Osteocyte (in vitro differentiated cells): Measurements from ENCODE around the gene TBC1D19. TPM values are rescaled to one million over a fixed set of nuclear protein-coding genes. Genes with fewer than 3 reads are reported as not detected.

ENCODE experiments used
- DNase-seq: peaks from one replicate; pipeline ENCODE4 v3.0.0; 2021; ENCODE audit warnings: mixed read lengths; ENCODE audit not compliant: unreplicated experiment; ENCODE audit errors: extremely low spot score
- H3K27ac Mint-ChIP-seq: one replicate; pipeline ENCODE4 v1.8.0; 2021; ENCODE audit warnings: mild to moderate bottlenecking, mixed read lengths; ENCODE audit not compliant: unreplicated experiment
- H3K27me3 Mint-ChIP-seq: one replicate; pipeline ENCODE4 v1.8.0; 2021; ENCODE audit warnings: mixed read lengths; ENCODE audit not compliant: unreplicated experiment
- H3K36me3 Mint-ChIP-seq: one replicate; pipeline ENCODE4 v1.8.0; 2021; ENCODE audit warnings: mixed read lengths; ENCODE audit not compliant: unreplicated experiment
- H3K4me1 Mint-ChIP-seq: one replicate; pipeline ENCODE4 v1.8.0; 2021; ENCODE audit warnings: mixed read lengths; ENCODE audit not compliant: unreplicated experiment
- H3K4me3 Mint-ChIP-seq: one replicate; pipeline ENCODE4 v1.8.0; 2021; ENCODE audit warnings: mild to moderate bottlenecking, moderate library complexity, mixed read lengths; ENCODE audit not compliant: unreplicated experiment
- H3K9me3 Mint-ChIP-seq: one replicate; pipeline ENCODE4 v1.8.0; 2021; ENCODE audit warnings: mixed read lengths; ENCODE audit not compliant: unreplicated experiment
- total RNA-seq: library from RNA; stranded (reverse); gene quantifications from 2 replicates; pipeline ENCODE4 v1.2.1, GENCODE V29; 2021
- TF ChIP-seq, protein P1 (sequence below): fragments of 200-600 bp; sonication (generic); IDR thresholded peaks from 2 replicates; pipeline ENCODE4 v1.5.0; 2021; ENCODE audit warnings: antibody characterized with exemption, mild to moderate bottlenecking, moderate library complexity

Gene TBC1D19
- total RNA-seq, 1 donor from 2014 or later = 13.5 TPM

- Mint-ChIP-seq H3K36me3 (peaks cover 28% of the 10 kb centered on the region), H3K4me1 (no peaks in the 10 kb centered on the region), H3K9me3 (no peaks in the 10 kb centered on the region), H3K27me3 (no peaks in the 10 kb centered on the region), H3K4me3 (no peak overlapping the region), H3K27ac (no peak overlapping the region)
- no peak for DNase-seq
- TF ChIP-seq, protein P1, sequence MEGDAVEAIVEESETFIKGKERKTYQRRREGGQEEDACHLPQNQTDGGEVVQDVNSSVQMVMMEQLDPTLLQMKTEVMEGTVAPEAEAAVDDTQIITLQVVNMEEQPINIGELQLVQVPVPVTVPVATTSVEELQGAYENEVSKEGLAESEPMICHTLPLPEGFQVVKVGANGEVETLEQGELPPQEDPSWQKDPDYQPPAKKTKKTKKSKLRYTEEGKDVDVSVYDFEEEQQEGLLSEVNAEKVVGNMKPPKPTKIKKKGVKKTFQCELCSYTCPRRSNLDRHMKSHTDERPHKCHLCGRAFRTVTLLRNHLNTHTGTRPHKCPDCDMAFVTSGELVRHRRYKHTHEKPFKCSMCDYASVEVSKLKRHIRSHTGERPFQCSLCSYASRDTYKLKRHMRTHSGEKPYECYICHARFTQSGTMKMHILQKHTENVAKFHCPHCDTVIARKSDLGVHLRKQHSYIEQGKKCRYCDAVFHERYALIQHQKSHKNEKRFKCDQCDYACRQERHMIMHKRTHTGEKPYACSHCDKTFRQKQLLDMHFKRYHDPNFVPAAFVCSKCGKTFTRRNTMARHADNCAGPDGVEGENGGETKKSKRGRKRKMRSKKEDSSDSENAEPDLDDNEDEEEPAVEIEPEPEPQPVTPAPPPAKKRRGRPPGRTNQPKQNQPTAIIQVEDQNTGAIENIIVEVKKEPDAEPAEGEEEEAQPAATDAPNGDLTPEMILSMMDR = no peak
Observed at GRCh38 chr4:26766141-26766540, 182.3 kb downstream of the TBC1D19 start.

- Mint-ChIP-seq H3K4me3 (no peak overlapping the region), H3K9me3 (peaks cover 7% of the 10 kb centered on the region), H3K27me3 (no peaks in the 10 kb centered on the region), H3K36me3 (peaks cover 38% of the 10 kb centered on the region), H3K27ac (no peak overlapping the region), H3K4me1 (no peaks in the 10 kb centered on the region)
- DNase-seq = no peak
- TF ChIP-seq, protein P1 = no peak
Observed at GRCh38 chr4:26772096-26772873, 188.4 kb downstream of the TBC1D19 start.

- TF ChIP-seq, protein P1 = no peak
- DNase-seq = no peak
- Mint-ChIP-seq H3K36me3 (peaks cover 2% of the 10 kb centered on the region), H3K27me3 (no peaks in the 10 kb centered on the region), H3K27ac (no peak overlapping the region), H3K9me3 (peaks cover 6% of the 10 kb centered on the region), H3K4me3 (no peak overlapping the region), H3K4me1 (peaks cover 43% of the 10 kb centered on the region)
Observed at GRCh38 chr4:26779224-26779623, 195.3 kb downstream of the TBC1D19 start.

GRCh38 chr4:26779674-26780073 is 195.8 kb downstream of the TBC1D19 start:
- peaks cover 43% of the 10 kb centered on the region for H3K4me1 Mint-ChIP-seq
- peaks cover 2% of the 10 kb centered on the region for H3K9me3 Mint-ChIP-seq
- TF ChIP-seq, protein P1 = no peak
- no peak for DNase-seq
- H3K36me3 Mint-ChIP-seq = no peaks in the 10 kb centered on the region
- H3K4me3 Mint-ChIP-seq = no peak overlapping the region
- H3K27ac Mint-ChIP-seq = no peak overlapping the region
- no peaks in the 10 kb centered on the region for H3K27me3 Mint-ChIP-seq

- Mint-ChIP-seq H3K4me1 (peaks cover 43% of the 10 kb centered on the region), H3K9me3 (no peaks in the 10 kb centered on the region), H3K4me3 (no peak overlapping the region), H3K27ac (peak overlapping the region; percentile 23), H3K36me3 (no peaks in the 10 kb centered on the region), H3K27me3 (no peaks in the 10 kb centered on the region)
- DNase-seq = no peak
- TF ChIP-seq, protein P1 = no peak
Observed at GRCh38 chr4:26780539-26780938, 196.7 kb downstream of the TBC1D19 start.
